HCT116 (cell line): Measurements from ENCODE around the gene C17orf58. TPM values are rescaled to one million over a fixed set of nuclear protein-coding genes. Genes with fewer than 3 reads are reported as not detected.

Experiments
- CEBPB ChIP-seq: IDR thresholded peaks from 2 replicates; pipeline ENCODE4 v1.6.1; 2012; ENCODE audit warnings: low read depth
- ELF1 ChIP-seq: IDR thresholded peaks from 2 replicates; pipeline ENCODE4 v1.6.1; 2012; ENCODE audit warnings: low read depth, borderline replicate concordance
- EZH2phosphoT487 ChIP-seq: fragments of 200-600 bp; IDR thresholded peaks from 2 replicates; pipeline ENCODE4 v1.6.1; 2018; ENCODE audit warnings: antibody characterized with exemption, borderline replicate concordance
- total RNA-seq: library from RNA; stranded (reverse); gene quantifications from one replicate; pipeline ENCODE4 v1.2.1, GENCODE V29; 2021; ENCODE audit not compliant: unreplicated experiment

The C17orf58 gene
- total RNA-seq, 1 experiment from 2014 or later, result 38.1 TPM

DNA sequence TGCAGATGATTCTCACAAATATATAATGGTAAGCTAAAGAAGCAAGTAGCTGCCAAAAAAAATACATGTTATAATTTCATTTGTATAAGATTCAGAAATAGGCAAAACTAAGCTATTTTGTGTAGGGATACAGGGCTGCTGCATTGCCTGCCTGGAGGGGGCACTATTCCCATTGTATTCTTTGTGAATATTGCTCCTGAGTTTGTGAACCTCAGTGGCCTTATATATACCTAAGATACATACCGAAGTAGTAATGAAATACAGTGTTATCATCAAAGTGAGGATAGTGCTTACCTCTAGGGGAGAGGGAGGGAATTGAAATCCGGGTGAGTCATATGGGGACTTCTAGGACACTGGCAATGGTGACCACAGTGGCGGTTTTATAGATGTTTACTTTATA, 53.5 kb downstream of the C17orf58 start (continued):
- no peak for TF ChIP-seq EZH2phosphoT487
- TF ChIP-seq CEBPB, result no peak
- TF ChIP-seq ELF1, result no peak
- TF ChIP-seq, all 23 proteins: peak for 2

Other genes with a start within 250 kb of the C17orf58 start
- gene BPTF, start 171.0 kb downstream of the C17orf58 start, total RNA-seq, result 114 TPM
- gene KPNA2, start 39.3 kb upstream of the C17orf58 start, total RNA-seq, result 330 TPM